Measurements from ENCODE around the gene MYO18B.

Gene MYO18B

GRCh38 chr22:25739659-25740344, 2.2 kb upstream of the MYO18B start:
- in situ Hi-C loops (cut with HindIII; ENCODE audit: low sequenced_read_pairs), result no loop called here
- DNase-seq (ENCODE audit: low read depth, low spot score), result no peak
- H3K4me3 ChIP-seq (ENCODE audit: low read depth, low read length), result no peak overlapping the region
- TF ChIP-seq CTCF (IDR thresholded peaks at IDR 0.05; ENCODE audit: low read depth, low read length), result no peak

- H3K4me3 ChIP-seq (ENCODE audit: low read depth, low read length), result no peak overlapping the region
- no peak for DNase-seq (ENCODE audit: low read depth, low spot score)
- no peak for TF ChIP-seq CTCF (IDR thresholded peaks at IDR 0.05; ENCODE audit: low read depth, low read length)
- in situ Hi-C loops (cut with HindIII; ENCODE audit: low sequenced_read_pairs), result no loop called here
These were observed 1.1 kb downstream of the MYO18B start for GRCh38 chr22:25742918-25743708.

GRCh38 chr22:25744694-25745093, 2.7 kb downstream of the MYO18B start:
- DNase-seq (ENCODE audit: low read depth, low spot score), result no peak
- in situ Hi-C loops (cut with HindIII; ENCODE audit: low sequenced_read_pairs), result no loop called here
- H3K4me3 ChIP-seq (ENCODE audit: low read depth, low read length), result no peak overlapping the region
- no peak for TF ChIP-seq CTCF (IDR thresholded peaks at IDR 0.05; ENCODE audit: low read depth, low read length)

GRCh38 chr22:25745341-25746011, 3.5 kb downstream of the MYO18B start:
- DNase-seq (ENCODE audit: low read depth, low spot score), result peak; percentile 46
- in situ Hi-C loops (cut with HindIII; ENCODE audit: low sequenced_read_pairs), result no loop called here
- H3K4me3 ChIP-seq (ENCODE audit: low read depth, low read length), result no peak overlapping the region
- TF ChIP-seq CTCF (IDR thresholded peaks at IDR 0.05; ENCODE audit: low read depth, low read length), result no peak

GRCh38 chr22:25746012-25746373, 4.0 kb downstream of the MYO18B start:
- no peak overlapping the region for H3K4me3 ChIP-seq (ENCODE audit: low read depth, low read length)
- in situ Hi-C loops (cut with HindIII; ENCODE audit: low sequenced_read_pairs), result no loop called here
- TF ChIP-seq CTCF (IDR thresholded peaks at IDR 0.05; ENCODE audit: low read depth, low read length), result no peak
- peak; percentile 68 for DNase-seq (ENCODE audit: low read depth, low spot score)

GRCh38 chr22:25747245-25747944, 5.4 kb downstream of the MYO18B start:
- H3K4me3 ChIP-seq (ENCODE audit: low read depth, low read length), result no peak overlapping the region
- in situ Hi-C loops (cut with HindIII; ENCODE audit: low sequenced_read_pairs), result no loop called here
- DNase-seq (ENCODE audit: low read depth, low spot score), result peak; percentile 96
- no peak for TF ChIP-seq CTCF (IDR thresholded peaks at IDR 0.05; ENCODE audit: low read depth, low read length)

All from astrocyte of the spinal cord (primary cell).